Activated T-cell treated with anti-CD3 and anti-CD28 coated beads, Interleukin-2, amount 50 U/mL, for 24 hours (primary cell): ENCODE data around the gene NKD2.

ENCODE experiments used
- DNase-seq: peaks from one replicate; pipeline ENCODE4 v3.0.0-alpha.2; 2020
- H3K27ac Mint-ChIP-seq: 2 replicates; pipeline ENCODE4 v1.8.0; 2020; ENCODE audit warnings: mild to moderate bottlenecking, mixed read lengths
- H3K27me3 Mint-ChIP-seq: 2 replicates; pipeline ENCODE4 v1.8.0; 2020; ENCODE audit warnings: mixed read lengths
- H3K36me3 Mint-ChIP-seq: 2 replicates; pipeline ENCODE4 v1.8.0; 2020; ENCODE audit warnings: low read depth, mixed read lengths
- H3K4me1 Mint-ChIP-seq: 2 replicates; pipeline ENCODE4 v1.8.0; 2020; ENCODE audit warnings: low read depth, mixed read lengths
- H3K4me3 Mint-ChIP-seq: 2 replicates; pipeline ENCODE4 v1.8.0; 2020; ENCODE audit warnings: mild to moderate bottlenecking, moderate library complexity, mixed read lengths
- H3K9me3 Mint-ChIP-seq: 2 replicates; pipeline ENCODE4 v1.8.0; 2020; ENCODE audit warnings: mixed read lengths

Gene NKD2

DNA sequence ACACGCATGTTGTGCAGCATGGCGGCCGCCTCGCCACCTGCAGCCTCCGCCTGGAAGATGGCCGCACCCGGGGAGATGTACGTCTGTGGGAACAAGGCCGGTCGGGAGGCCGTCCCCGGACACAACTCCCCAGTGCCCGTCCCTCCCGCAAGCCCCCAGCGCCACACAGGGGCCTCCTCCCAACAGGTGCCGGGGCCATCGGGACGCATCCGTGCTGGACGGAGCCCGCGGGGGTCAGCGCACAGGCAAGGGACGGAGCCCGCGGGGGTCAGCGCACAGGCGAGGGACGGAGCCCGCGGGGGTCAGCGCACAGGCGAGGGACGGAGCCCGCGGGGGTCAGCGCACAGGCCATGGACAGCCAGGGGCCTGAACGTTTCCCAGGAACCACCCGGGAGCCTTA, 76.8 kb downstream of the NKD2 start:
- H3K4me3 Mint-ChIP-seq = no peak overlapping the region
- H3K36me3 Mint-ChIP-seq = peaks cover 75% of the 10 kb centered on the region
- H3K4me1 Mint-ChIP-seq = no peaks in the 10 kb centered on the region
- H3K27me3 Mint-ChIP-seq = no peaks in the 10 kb centered on the region
- no peak for DNase-seq
- no peaks in the 10 kb centered on the region for H3K9me3 Mint-ChIP-seq
- no peak overlapping the region for H3K27ac Mint-ChIP-seq

DNA sequence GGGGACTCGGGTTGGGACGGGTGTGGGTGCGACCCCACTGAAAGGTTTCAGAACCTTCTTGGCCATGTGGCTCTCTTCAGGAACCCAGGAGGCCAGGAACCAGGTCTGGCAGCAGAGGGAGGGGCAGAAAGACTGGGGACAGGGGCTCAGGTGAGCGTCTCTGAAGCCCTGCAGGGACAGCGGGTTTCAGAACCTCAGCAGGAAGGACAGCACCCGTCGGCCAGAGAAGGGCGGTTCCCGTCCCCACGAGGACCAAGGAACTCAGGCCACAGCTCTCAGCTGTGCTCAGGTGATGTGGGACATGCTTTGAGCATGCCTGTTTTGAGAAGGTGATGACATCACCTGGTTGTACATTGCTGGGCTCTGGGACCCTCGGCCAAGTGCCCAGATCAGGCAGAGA, 77.5 kb downstream of the NKD2 start:
- H3K9me3 Mint-ChIP-seq = no peaks in the 10 kb centered on the region
- no peak for DNase-seq
- H3K27me3 Mint-ChIP-seq = no peaks in the 10 kb centered on the region
- H3K36me3 Mint-ChIP-seq = peaks cover 74% of the 10 kb centered on the region
- H3K27ac Mint-ChIP-seq = no peak overlapping the region
- H3K4me1 Mint-ChIP-seq = no peaks in the 10 kb centered on the region
- no peak overlapping the region for H3K4me3 Mint-ChIP-seq

DNA sequence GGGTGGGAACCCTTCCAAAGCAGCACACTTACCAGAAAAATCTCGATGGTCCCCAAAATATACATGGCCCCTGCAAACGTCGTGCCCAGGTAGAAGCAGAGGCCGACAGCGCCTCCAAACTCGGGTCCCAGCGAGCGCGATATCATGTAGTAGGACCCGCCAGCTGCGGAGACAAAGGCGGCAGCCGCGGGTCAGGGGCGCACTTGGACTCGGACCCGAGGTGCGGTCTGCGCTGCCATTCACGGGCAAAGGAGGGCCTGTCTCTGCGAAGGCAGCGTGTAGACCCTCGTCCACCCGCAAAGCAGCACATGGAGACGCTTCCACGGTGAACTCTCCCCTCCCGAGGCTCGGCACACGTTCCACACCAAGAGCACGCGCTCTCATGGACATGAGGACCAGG, 78.3 kb downstream of the NKD2 start:
- no peaks in the 10 kb centered on the region for H3K27me3 Mint-ChIP-seq
- no peaks in the 10 kb centered on the region for H3K4me1 Mint-ChIP-seq
- no peak for DNase-seq
- H3K27ac Mint-ChIP-seq = no peak overlapping the region
- H3K4me3 Mint-ChIP-seq = no peak overlapping the region
- H3K9me3 Mint-ChIP-seq = no peaks in the 10 kb centered on the region
- peaks cover 75% of the 10 kb centered on the region for H3K36me3 Mint-ChIP-seq

DNA sequence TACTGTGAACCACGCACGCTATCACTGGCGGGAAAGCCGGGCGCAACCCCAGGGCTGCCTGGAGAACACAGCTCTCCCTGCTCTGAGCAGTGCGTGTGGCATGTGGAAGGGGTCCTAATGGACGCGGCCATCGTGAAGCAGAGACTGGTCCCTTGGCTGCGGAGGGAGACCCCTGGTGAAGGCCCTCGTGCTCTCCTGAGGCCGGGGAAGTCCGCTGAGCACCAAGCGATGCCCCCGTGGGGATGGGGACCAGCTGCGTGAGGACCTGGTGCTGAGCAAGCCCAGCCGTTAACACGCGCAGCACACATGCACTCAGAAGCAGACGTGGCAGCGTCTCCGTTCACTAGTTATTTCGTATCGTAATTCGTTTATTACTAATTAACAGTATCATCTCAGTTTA, 78.8 kb downstream of the NKD2 start:
- H3K9me3 Mint-ChIP-seq = no peaks in the 10 kb centered on the region
- no peak for DNase-seq
- no peak overlapping the region for H3K4me3 Mint-ChIP-seq
- H3K27me3 Mint-ChIP-seq = no peaks in the 10 kb centered on the region
- H3K36me3 Mint-ChIP-seq = peaks cover 80% of the 10 kb centered on the region
- no peak overlapping the region for H3K27ac Mint-ChIP-seq
- H3K4me1 Mint-ChIP-seq = no peaks in the 10 kb centered on the region

DNA sequence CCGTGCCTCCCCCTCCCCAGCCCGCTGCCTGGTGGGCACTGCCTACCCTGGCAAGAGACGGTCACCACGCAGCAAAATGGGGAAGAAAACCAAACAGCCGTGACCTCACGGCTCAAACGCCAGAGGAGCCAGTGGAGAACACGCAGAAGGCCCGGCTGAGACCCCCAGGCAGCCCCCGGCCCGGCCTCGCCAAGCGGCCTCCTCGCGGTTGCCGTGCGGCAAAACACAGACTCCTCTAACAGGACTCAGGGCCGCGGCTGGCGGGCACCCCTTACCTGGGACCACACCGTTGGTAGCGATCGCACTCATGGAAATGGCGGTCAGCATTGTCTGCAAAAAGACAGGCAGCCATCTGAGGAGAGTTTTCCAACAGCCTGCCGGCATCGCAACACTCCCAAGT, 79.4 kb downstream of the NKD2 start:
- Mint-ChIP-seq H3K4me3 (no peak overlapping the region), H3K9me3 (no peaks in the 10 kb centered on the region), H3K36me3 (peaks cover 85% of the 10 kb centered on the region), H3K27ac (no peak overlapping the region), H3K27me3 (no peaks in the 10 kb centered on the region), H3K4me1 (no peaks in the 10 kb centered on the region)
- DNase-seq = no peak
